Glomerular visceral epithelial cell (primary cell): ENCODE measurements around the gene SCAMP3.

Experiments
- DNase-seq: peaks from one replicate; pipeline ENCODE4 v3.0.0-alpha.2; 2016; ENCODE audit errors: extremely low spot score

The SCAMP3 gene

GRCh38 chr1:155285631-155286044, 23.5 kb upstream of the SCAMP3 start:
- DNase-seq, result no peak

GRCh38 chr1:155285063-155285462, 22.9 kb upstream of the SCAMP3 start:
- no peak for DNase-seq

GRCh38 chr1:155284476-155284875, 22.3 kb upstream of the SCAMP3 start:
- no peak for DNase-seq

GRCh38 chr1:155282488-155283091, 20.4 kb upstream of the SCAMP3 start:
- DNase-seq, result no peak

GRCh38 chr1:155279268-155279667, 17.1 kb upstream of the SCAMP3 start:
- DNase-seq, result no peak

GRCh38 chr1:155278689-155279160, 16.6 kb upstream of the SCAMP3 start:
- DNase-seq, result no peak

GRCh38 chr1:155277902-155278688, 15.9 kb upstream of the SCAMP3 start:
- DNase-seq, result peak; percentile 66

- peak; percentile 97 for DNase-seq
These were observed 15.1 kb upstream of the SCAMP3 start, which contains the start of gene HCN3 for GRCh38 chr1:155277070-155277901. TSS of gene HCN3 (plus strand) at chr1:155277463. CDS start at chr1:155277591, 128 bp downstream.

GRCh38 chr1:155273343-155274245, 11.4 kb upstream of the SCAMP3 start, which contains the start of gene CLK2:
TSS of gene CLK2 (minus strand) at chr1:155273504. CDS start at chr1:155270977, 2,527 bp downstream.
- peak; percentile 98 for DNase-seq

- peak; percentile 62 for DNase-seq
These were observed 10.5 kb upstream of the SCAMP3 start for GRCh38 chr1:155272466-155273342.

- no peak for DNase-seq
These were observed 7.2 kb upstream of the SCAMP3 start for GRCh38 chr1:155269381-155269780.

GRCh38 chr1:155268630-155269029, 6.5 kb upstream of the SCAMP3 start:
- no peak for DNase-seq

- no peak for DNase-seq
These were observed 5.2 kb upstream of the SCAMP3 start for GRCh38 chr1:155267373-155267772.

- DNase-seq, result no peak
These were observed 4.4 kb upstream of the SCAMP3 start for GRCh38 chr1:155266553-155266952.

GRCh38 chr1:155263067-155263466, 907 bp upstream of the SCAMP3 start:
- no peak for DNase-seq

- no peak for DNase-seq
These were observed 688 bp downstream of the SCAMP3 start for GRCh38 chr1:155261493-155261851.

- no peak for DNase-seq
These were observed 1.9 kb downstream of the SCAMP3 start for GRCh38 chr1:155260276-155260675.

- no peak for DNase-seq
These were observed 5.9 kb downstream of the SCAMP3 start for GRCh38 chr1:155256058-155256852.
